NCI-H524 (cell line): ENCODE data around the gene LUZP1.

Experiments used
- DNase-seq, 2 experiments: peaks; one replicate each; lab custom pipeline; 2025; lab: John Stamatoyannopoulos, UW

The LUZP1 gene

DNA sequence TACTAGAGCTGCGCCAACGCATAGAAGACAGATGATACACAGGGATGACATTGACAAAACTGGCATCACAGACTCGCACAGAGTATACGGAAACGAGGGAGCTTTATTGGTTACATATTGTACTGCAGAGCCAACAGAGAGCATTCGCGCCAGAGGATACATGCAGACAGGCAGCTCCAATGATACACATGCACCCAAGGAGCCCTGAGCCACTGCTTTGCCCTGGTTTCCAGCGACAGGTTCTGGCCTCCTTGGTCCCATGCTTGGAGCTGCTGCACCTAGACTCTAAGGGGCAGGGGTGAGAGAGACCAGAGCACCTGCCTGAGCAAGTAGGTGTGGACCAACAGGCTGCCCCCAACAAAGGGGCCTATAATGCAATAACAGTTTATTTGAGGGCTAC, 83.8 kb downstream of the LUZP1 start:
- DNase-seq: no peak

DNA sequence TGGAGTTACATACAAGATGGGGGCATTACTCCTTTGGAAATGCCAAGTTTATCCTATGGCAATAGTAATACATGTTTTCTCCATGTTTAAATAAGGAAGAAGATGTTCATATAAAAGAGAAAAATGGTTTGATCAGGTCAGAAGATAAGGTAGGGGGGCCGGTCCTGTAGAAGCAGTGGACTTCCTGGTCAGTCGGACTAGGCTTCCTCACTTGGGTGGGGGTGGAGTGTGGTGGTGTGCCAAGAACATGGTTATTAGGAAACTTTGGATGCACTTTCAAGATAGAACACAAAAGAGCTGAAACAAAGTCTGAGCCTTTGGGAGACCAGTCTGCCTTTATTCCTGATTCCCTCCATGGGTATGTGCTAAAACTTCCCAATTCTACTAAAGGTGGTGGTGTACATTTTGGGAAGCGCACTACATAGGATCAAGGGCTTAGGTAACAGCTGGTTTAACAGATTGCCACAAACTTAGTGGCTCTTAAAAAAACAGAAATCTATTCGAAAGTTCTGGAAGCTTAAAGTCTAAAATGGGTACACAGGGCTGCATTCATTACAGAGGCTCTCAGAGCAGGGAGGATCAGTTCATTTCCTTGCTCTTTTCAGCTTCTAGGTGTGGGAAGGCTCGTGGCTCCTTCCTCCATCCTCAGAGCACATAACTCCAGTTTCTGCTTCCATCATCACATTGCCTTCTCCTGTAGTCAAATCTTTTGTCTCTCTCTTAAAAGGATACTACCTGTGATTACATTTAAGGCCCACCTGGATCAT, 84.8 kb downstream of the LUZP1 start:
- DNase-seq: peak; percentile 37 to 62

DNA sequence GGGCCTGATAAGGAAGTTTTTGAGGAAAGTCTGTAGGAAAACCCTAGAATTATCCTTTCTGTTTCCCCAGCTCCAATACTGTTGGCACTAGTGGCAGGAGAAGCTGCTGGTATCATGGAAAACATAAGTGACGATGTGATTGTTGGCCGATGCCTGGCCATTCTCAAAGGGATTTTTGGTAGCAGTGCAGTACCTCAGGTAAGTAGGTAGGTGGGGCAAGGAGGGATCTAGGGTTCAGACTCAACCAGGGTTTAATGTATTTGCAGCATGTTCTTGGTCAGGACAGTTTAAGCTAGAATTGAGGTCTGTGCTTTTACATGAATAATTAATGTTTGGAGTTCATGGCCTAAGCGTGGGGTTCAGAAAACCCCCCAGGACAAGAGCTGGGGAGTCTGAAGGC, 87.3 kb downstream of the LUZP1 start:
- DNase-seq: peak in 1 of 2 experiments; percentile 10

DNA sequence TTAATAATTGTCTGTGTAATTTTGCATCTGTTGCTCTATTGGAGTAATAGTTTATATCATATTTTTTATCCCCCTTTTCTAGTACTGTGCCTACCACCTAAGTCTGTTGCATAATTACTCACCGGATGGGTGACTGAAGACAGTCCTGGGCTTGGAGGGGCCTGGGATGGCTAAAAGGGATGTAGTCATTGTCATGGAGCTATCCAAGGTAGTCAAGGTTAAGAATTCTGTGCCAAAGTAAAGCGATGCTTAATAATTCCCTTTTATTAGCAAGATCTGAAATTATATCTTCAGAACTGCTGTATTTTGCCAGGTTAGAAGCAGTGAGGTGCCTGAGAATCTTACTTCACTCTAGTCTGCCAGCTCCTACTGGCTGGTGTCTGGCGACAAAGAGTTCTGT, 87.8 kb downstream of the LUZP1 start:
- DNase-seq: no peak

DNA sequence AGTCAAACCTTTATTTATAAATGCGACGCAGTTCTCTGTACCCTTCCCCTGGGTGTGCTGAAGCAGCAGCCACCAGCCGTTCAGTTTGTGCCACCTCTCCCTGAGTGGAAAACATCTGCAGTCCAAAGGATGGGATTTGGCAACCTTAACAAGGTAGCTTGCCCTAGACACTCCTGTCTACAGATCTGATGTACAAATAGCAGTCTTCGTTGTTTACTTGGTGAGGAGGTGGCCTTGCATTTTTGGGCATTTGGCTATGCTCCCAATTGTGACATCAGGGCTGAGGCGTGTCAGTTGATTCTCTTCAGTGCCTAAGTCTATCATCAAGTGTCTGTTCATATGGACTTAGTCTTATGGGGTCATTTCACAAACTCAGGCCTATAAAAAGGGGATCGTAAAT, 89.6 kb downstream of the LUZP1 start:
- no peak for DNase-seq

DNA sequence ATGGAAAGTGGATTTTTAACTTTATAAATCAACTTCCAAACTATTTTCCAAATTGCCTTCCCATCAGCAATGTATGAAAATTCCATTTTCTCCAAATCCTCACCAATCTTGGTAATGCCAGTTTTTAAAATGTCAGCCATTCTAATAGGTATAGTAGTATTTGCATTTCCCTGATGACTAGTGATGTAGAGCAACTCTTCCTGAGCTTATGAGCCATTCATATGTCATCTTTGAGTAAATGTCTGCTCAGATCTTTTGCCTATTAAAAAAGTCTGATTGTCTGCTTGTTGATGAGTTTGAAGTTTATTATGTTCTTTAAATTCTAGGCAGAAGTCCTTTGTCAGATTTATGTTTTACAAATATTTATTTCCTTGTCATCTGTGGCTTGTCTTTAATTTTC, 94.6 kb downstream of the LUZP1 start:
- no peak for DNase-seq

DNA sequence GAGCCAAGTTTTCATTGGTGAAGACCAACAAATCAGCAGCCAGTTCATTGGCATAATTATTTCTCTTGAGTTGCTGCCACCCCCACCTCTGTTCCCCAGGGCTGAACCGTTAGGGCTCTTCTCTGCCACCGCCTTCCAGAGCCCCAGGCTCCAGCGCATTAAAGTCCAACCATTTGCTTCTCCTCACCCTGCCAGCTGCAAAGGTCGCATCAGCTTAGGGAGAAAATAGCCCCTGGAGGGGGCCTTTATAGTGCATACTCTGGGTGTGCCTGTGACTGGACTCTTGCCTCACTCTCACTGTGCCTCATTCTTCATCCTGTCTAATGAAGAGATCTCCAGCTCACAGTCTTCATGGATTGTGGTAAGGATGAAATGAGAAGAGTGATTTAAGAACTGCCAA, 99.0 kb downstream of the LUZP1 start:
- no peak for DNase-seq

DNA sequence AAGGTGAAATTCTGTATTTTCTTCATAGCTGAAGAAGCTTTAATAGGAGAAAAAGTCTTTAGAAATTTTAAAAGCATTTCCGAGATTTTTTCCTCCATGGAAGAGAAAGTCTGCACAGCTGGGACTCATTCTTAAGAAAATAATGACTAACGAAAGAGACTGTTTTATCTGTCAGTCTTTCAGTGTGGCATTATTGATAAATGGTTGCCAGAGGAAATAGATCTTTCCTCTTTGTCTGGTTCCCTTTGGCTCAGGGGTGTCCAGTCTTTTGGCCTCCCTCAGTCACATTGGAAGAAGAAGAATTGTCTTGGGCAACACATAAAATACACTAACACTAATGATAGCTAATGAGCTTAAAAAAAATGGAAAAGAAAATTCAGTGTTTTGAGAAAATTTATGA, 99.5 kb downstream of the LUZP1 start:
- DNase-seq: no peak

DNA sequence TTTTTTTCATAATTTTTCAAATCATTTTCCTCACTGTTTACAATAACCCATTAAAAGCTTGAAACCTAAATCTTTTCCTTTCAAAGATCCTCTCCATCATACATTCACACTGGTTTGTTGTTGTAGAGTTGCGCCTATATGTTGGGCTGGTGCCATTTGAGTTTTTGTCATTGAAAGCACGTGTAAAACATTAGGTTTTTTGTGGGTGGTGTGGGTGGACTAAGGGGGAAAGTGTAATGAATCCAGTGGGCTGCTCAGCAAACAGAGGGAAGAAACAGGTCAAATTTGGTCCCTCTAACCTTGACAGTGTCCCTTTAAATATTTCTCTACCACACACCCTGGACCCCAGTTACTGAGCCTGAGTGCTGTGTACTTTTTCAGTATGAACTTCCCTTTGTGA, 102.6 kb downstream of the LUZP1 start:
- no peak for DNase-seq

DNA sequence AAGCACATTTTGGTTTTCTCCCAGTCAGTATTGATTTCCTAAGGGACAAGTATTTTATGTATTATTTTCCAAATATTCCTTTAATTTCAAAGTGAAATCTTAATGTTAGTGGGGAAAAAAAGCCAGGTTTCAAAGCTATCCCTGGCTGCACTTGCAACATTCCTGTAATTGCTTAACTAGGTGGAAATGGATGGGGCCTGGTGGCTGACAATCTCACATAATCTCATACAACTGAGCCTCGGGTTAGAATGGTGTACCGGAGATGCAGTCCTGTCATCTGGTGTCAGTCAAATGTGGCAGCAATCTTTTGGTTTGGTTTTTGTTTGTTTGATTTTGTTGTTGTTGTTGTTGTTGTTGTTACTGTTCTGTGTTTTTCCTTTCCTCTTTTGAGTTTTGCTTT, 103.3 kb downstream of the LUZP1 start:
- no peak for DNase-seq

DNA sequence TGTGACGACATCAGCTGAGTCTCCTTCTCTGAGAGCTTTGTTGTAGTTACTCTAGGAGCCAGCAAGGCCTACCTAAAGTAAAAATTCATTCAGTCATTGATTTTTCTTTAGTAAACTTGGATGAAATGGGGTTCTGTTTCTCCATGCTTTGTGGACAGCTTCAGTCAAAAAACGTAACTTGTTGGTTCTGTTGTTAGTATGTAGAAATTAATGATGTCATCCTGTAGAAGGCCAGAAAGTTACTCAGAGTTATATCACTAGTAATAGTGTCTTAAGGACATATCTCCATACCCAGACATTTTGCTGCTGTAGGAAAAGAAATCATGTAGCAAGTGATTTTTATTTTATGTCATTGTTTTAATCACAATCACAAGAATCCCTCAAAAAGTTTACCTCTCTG, 106.4 kb downstream of the LUZP1 start:
- no peak for DNase-seq

DNA sequence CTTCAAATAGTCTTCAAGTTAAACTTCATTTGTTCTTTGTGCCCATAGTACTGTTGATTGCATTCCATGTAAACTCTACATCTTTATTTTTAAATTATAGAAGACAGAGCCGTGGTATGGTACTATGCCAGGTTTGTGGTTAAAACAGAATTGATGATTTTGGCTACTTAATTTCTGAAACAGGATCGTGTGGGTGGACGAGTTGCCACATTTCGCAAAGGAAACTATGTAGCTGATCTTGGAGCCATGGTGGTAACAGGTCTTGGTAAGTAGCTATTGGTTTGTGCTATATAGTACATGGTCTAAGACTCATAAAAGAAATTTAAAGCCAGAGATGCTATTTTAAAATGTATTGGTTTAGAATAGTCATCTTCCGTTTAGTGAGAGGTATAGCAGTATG, 111.4 kb downstream of the LUZP1 start:
- no peak for DNase-seq

DNA sequence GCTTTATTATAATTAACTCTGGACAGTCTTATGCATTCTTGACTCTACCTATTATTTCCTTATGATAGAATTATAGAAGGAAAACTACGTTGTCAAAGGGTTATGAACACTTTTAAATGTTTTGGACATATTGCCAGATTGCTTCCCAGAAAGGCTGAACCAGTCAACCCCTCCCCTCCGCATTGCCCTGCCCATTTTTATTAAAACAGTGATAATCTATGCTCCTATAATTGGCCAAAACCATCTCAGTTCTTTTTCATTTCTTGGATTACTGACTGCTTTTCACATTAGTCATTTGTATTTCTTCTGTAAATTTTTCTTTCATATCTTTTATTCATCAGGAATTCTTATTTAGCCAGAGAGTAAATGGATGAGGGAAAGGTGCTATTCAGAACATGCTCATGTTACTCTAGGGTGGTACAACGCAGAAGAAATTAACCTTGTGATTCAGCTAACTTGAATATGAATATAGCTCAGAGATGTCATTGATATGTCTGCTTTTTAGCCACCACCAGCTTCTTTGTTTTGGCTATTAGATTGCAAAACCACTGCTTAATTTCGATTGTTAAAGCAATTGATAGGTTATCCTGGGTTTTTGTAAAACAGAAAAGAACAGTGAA, 117.3 kb downstream of the LUZP1 start:
- no peak for DNase-seq

DNA sequence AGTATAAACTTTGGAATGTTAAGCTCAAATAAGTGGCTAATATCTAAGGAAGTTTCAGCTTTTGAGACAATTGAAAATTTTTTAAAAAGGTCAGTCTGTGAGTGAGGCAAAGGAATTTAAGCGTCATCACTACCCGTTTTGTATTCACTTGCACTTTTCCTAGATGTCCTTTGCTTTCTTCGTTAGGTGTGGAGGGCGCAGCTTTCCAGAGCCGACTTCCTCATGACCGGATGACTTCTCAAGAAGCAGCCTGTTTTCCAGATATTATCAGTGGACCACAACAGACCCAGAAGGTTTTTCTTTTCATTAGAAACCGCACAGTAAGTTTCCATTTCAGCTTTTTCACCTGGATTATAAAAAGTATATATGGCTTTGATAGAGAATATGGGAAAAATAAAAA, 118.5 kb downstream of the LUZP1 start:
- no peak for DNase-seq

DNA sequence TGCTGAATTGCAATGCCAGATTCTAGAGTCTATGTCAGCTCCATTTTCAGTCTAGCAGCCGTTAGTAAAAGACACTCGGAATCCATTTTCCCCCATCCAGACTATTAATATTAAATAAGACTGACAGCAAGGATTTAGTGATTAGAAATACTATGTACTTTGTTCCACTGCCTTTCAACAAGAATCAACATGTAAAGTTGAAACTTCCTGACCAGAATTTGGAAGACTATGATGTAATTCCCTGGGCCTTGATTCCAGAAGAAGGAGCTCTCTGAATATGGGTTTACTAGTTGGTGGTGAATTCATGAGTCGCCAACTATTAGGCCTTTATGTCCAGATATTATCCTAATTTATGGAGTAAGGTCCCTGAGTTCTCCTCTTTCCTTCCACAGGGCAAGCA, 124.6 kb downstream of the LUZP1 start:
- no peak for DNase-seq

DNA sequence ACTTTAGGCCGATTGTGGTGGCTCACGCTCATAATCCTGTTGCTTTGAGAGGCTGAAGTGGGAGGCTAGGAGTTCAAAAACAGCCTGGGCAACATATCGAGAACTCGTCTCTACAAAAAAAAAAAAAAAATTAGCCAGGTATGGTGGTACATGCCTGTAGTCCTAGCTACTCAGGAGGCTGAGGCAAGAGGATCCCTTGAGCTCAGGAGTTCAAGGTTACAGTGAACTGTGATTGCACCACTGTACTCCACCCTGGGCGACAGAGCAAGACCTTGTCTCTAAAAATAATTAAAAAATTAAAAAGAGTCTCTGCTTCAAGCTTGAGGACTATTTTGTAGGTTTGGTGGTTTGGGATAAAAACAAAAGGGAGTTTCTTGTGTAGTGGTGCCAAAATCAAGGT, 128.1 kb downstream of the LUZP1 start:
- DNase-seq: no peak

DNA sequence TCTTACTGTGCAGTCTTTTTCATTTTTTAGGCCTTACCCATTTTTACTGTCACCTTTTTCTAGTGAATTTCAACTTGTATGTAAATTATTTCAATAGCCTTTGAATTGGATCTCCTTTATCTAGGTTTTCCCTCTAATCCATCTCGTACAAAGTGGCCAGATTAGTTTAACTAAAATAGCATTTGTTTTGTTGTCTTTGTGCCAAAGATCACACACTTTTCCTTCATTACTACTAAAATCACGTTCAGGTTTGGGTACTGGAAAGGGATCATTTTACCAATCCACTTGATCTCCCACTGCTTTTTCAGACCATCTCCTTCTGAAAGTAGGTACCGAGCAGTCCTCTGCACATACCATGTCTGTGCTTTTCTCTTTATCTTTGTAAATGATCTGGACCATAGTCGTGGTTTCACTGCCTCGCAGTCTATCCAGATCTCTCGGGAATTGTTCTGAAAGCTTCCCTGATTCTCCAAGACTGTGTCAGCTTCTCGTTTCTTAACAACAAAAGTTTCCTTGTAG, 129.3 kb downstream of the LUZP1 start:
- no peak for DNase-seq

DNA sequence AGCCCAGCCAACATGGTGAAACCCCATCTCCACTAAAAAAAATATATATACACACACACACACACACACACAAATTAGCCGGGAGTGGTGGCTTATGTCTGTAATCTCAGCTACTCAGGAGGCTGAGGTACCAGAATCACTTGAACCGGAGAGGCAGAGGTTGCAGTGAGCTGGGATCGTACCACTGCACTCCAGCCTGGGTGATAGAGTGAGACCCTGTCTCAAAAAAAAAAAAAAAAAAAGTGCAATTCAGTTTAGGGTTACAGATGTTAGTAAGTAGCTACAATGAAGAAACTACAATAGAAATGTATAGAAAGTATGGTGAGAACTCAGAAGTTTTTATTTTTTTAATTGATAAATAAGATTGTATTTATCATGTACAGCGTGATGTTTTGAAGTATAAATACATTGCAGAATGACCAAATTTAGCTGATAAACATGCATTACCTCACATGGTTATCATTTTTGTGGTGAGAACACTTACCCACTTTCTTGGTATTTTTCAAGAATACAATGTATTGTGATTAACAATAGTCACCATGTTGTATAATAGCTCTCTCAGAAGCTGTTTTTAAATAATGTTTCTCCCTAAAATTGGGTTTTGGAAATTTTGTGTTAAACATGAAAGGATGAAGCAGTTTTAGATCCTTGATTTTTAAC, 131.4 kb downstream of the LUZP1 start:
- no peak for DNase-seq

DNA sequence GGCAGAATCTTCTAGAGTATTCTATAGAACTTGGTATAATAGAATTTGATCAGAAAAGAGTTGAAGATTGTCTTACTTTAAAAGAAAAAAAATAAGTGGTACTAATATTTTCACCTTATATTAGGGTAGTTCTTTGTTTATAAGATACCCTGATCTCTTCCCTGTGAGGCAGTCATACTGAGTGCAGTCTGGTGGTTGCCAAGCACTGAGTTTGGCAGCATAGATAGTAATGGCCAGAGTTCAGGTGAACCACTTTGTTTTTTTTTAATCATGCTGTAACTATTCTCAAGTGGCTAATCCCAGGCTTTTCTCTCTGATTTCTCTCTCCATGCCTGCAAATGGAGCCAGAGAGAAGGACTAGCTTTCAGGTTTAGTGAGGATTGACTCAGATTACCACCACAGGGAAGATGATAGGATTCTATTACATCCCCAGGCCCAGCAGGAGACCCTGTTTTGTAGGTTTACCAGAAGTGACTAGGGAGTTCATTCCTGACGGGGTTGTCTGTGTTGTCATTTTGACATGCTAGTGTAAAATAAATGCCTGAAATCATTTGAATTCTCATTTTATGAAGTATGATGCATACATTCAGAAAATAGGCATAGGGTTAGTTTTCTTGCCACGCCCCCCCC, 132.7 kb downstream of the LUZP1 start:
- peak; percentile 25 to 29 for DNase-seq
